Mesenchymal stem cell (in vitro differentiated cells and primary cell): ENCODE data around the gene TMEM138.

Source experiments
- DNase-seq: peaks from one replicate; pipeline ENCODE4 v3.0.0-alpha.2; 2013
- H2AFZ ChIP-seq: one replicate; pipeline ENCODE4 v1.6.1; 2013; ENCODE audit warnings: low read depth, mild to moderate bottlenecking, control low read depth, inconsistent platforms, low read length, moderate library complexity
- H2AK5ac ChIP-seq: 2 replicates; pipeline ENCODE4 v1.6.1; 2013; ENCODE audit warnings: low read length, moderate library complexity, mild to moderate bottlenecking, inconsistent platforms; ENCODE audit not compliant: severe bottlenecking
- H2BK120ac ChIP-seq: one replicate; pipeline ENCODE4 v1.6.1; 2013; ENCODE audit warnings: low read depth, mild to moderate bottlenecking, inconsistent platforms, low read length, moderate library complexity
- H2BK12ac ChIP-seq, 2 experiments: one replicate each; pipeline ENCODE4 v1.6.1; 2013; ENCODE audit warnings: inconsistent platforms in 2 of 2, low read length in 2 of 2, mild to moderate bottlenecking in 2 of 2, moderate library complexity in 2 of 2, control low read depth in 1 of 2
- H2BK15ac ChIP-seq: one replicate; pipeline ENCODE4 v1.6.1; 2013; ENCODE audit warnings: mild to moderate bottlenecking, low read depth, inconsistent platforms; ENCODE audit not compliant: poor library complexity, severe bottlenecking
- H2BK5ac ChIP-seq: 2 replicates; pipeline ENCODE4 v1.6.1; 2013; ENCODE audit warnings: low read depth, mild to moderate bottlenecking, low read length, control low read depth, inconsistent platforms; ENCODE audit not compliant: poor library complexity, severe bottlenecking
- H3K14ac ChIP-seq, 2 experiments: one replicate each; pipeline ENCODE4 v1.6.1; 2013; ENCODE audit warnings: inconsistent platforms in 2 of 2, low read length in 2 of 2, control low read depth in 1 of 2, mild to moderate bottlenecking in 1 of 2, moderate library complexity in 1 of 2
- H3K18ac ChIP-seq, 2 experiments: one replicate each; pipeline ENCODE4 v1.6.1; 2013; ENCODE audit warnings: inconsistent platforms in 2 of 2, low read length in 2 of 2, control low read depth in 1 of 2, low read depth in 1 of 2, mild to moderate bottlenecking in 1 of 2
- H3K23ac ChIP-seq, 2 experiments: one replicate each; pipeline ENCODE4 v1.6.1; 2013; ENCODE audit warnings: inconsistent platforms in 2 of 2, low read length in 2 of 2, mild to moderate bottlenecking in 2 of 2, moderate library complexity in 2 of 2, control low read depth in 1 of 2
- H3K27ac ChIP-seq: 2 replicates; pipeline ENCODE4 v1.5.1; 2013; ENCODE audit warnings: mild to moderate bottlenecking, moderate library complexity, low read length, control low read depth, inconsistent platforms; ENCODE audit not compliant: poor library complexity, severe bottlenecking
- H3K27me3 ChIP-seq, 2 experiments: 2 replicates each; pipeline versions ENCODE4 v1.6.1 to v1.7.0; 2013; ENCODE audit warnings: low read length in 2 of 2, mild to moderate bottlenecking in 2 of 2, moderate library complexity in 2 of 2, control low read depth in 1 of 2, inconsistent platforms in 1 of 2; ENCODE audit not compliant: control insufficient read depth in 1 of 2, insufficient read depth in 1 of 2
- H3K36me3 ChIP-seq, 2 experiments: 2 replicates each; pipeline versions ENCODE4 v1.6.1 to v1.7.0; 2013; ENCODE audit warnings: low read length in 2 of 2, control low read depth in 1 of 2, inconsistent platforms in 1 of 2, low read depth in 1 of 2, mild to moderate bottlenecking in 1 of 2; ENCODE audit not compliant: insufficient read depth in 2 of 2, control insufficient read depth in 1 of 2
- H3K4ac ChIP-seq, 2 experiments: one replicate each; pipeline ENCODE4 v1.6.1; 2013; ENCODE audit warnings: inconsistent platforms in 2 of 2, low read length in 2 of 2, mild to moderate bottlenecking in 2 of 2, moderate library complexity in 2 of 2, control low read depth in 1 of 2, low read depth in 1 of 2
- H3K4me1 ChIP-seq: 2 replicates; pipeline ENCODE4 v1.6.1; 2013; ENCODE audit warnings: low read depth, low read length, control low read depth; ENCODE audit not compliant: control insufficient read depth, insufficient read depth
- H3K4me2 ChIP-seq: 2 replicates; pipeline ENCODE4 v1.6.1; 2013; ENCODE audit warnings: low read length, mild to moderate bottlenecking, inconsistent platforms; ENCODE audit not compliant: poor library complexity, severe bottlenecking
- H3K4me3 ChIP-seq, 2 experiments: 2 replicates each; pipeline versions ENCODE4 v1.5.1 to v1.7.0; 2013; ENCODE audit warnings: low read length in 2 of 2, mild to moderate bottlenecking in 2 of 2, control low read depth in 1 of 2, low read depth in 1 of 2; ENCODE audit not compliant: insufficient read depth in 1 of 2
- H3K79me1 ChIP-seq: replicated peaks from 2 replicates; pipeline ENCODE4 v1.6.1; 2013; ENCODE audit warnings: mild to moderate bottlenecking, control low read depth, low read length, inconsistent platforms; ENCODE audit not compliant: poor library complexity, severe bottlenecking
- H3K9ac ChIP-seq: 2 replicates; pipeline ENCODE4 v1.7.0; 2013; ENCODE audit warnings: mild to moderate bottlenecking, low read length, moderate library complexity
- H3K9me3 ChIP-seq: 2 replicates; pipeline ENCODE4 v1.7.0; 2013; ENCODE audit warnings: mild to moderate bottlenecking, low read length; ENCODE audit not compliant: control insufficient read depth
- H4K8ac ChIP-seq: one replicate; pipeline ENCODE4 v1.6.1; 2013; ENCODE audit warnings: inconsistent platforms, mild to moderate bottlenecking, low read length, moderate library complexity
- H4K91ac ChIP-seq: one replicate; pipeline ENCODE4 v1.6.1; 2013; ENCODE audit warnings: mild to moderate bottlenecking, low read length, inconsistent platforms
- WGBS: methylation state at CpG from one replicate; pipeline ENCODE4 v1.1.7; 2013; ENCODE audit warnings: mixed read lengths; 5-methylcytosine and 5-hydroxymethylcytosine counted together

Gene TMEM138

GRCh38 chr11:61347916-61348461, 14.2 kb upstream of the TMEM138 start:
- Histone ChIP-seq H4K8ac (no peak overlapping the region), H3K18ac (no peak overlapping the region), H3K9me3 (no peaks in the 10 kb centered on the region), H3K4me3 (no peak overlapping the region), H2AK5ac (no peak overlapping the region), H2BK120ac (no peak overlapping the region), H3K27me3 (no peaks in the 10 kb centered on the region), H2BK12ac (no peak overlapping the region), H3K27ac (no peak overlapping the region), H3K36me3 (peaks cover 70 to 83% of the 10 kb centered on the region in 2 experiments), H3K14ac (no peak overlapping the region), H3K4me1 (peaks cover 5% of the 10 kb centered on the region), H3K23ac (no peak overlapping the region), H3K9ac (no peak overlapping the region), H3K4ac (no peak overlapping the region), H2AFZ (no peak overlapping the region), H3K79me1 (no peaks in the 10 kb centered on the region), H4K91ac (no peak overlapping the region), H2BK5ac (no peak overlapping the region), H2BK15ac (no peak overlapping the region), H3K4me2 (no peak overlapping the region)
- DNase-seq: peak; percentile 15
- 76% methylated on average over 10 of the region's 11 CpGs for WGBS

- Histone ChIP-seq H2AFZ (no peak overlapping the region), H3K36me3 (peaks cover 76 to 83% of the 10 kb centered on the region in 2 experiments), H3K4me2 (no peak overlapping the region), H3K9me3 (no peaks in the 10 kb centered on the region), H3K4me1 (peaks cover 3% of the 10 kb centered on the region), H3K79me1 (no peaks in the 10 kb centered on the region), H4K91ac (no peak overlapping the region), H3K27me3 (no peaks in the 10 kb centered on the region), H3K4me3 (no peak overlapping the region), H2BK12ac (no peak overlapping the region), H3K9ac (no peak overlapping the region), H3K27ac (no peak overlapping the region), H3K18ac (no peak overlapping the region), H2BK5ac (no peak overlapping the region), H2AK5ac (no peak overlapping the region), H3K23ac (no peak overlapping the region), H2BK120ac (no peak overlapping the region), H3K4ac (no peak overlapping the region), H3K14ac (no peak overlapping the region), H2BK15ac (no peak overlapping the region), H4K8ac (no peak overlapping the region)
- no peak for DNase-seq
- WGBS: 96% methylated on average over 12 of the region's 12 CpGs
Measured at GRCh38 chr11:61349189-61349751, 12.9 kb upstream of the TMEM138 start.

- no peaks in the 10 kb centered on the region for H3K9me3 ChIP-seq
- H3K27me3 ChIP-seq: no peaks in the 10 kb centered on the region
- no peak overlapping the region for H2BK12ac ChIP-seq
- H4K8ac ChIP-seq: no peak overlapping the region
- H4K91ac ChIP-seq: no peak overlapping the region
- no peak for DNase-seq
- no peak overlapping the region for H3K9ac ChIP-seq
- H3K14ac ChIP-seq: no peak overlapping the region
- no peak overlapping the region for H2AFZ ChIP-seq
- no peak overlapping the region for H3K23ac ChIP-seq
- peaks cover 80 to 81% of the 10 kb centered on the region in 2 experiments for H3K36me3 ChIP-seq
- no peak overlapping the region for H3K27ac ChIP-seq
- no peak overlapping the region for H2AK5ac ChIP-seq
- H3K79me1 ChIP-seq: no peaks in the 10 kb centered on the region
- no peak overlapping the region for H3K4me3 ChIP-seq
- H2BK120ac ChIP-seq: no peak overlapping the region
- H3K4ac ChIP-seq: no peak overlapping the region
- no peak overlapping the region for H3K4me2 ChIP-seq
- WGBS: 97% methylated on average over 10 of the region's 10 CpGs
- no peak overlapping the region for H3K18ac ChIP-seq
- no peak overlapping the region for H2BK5ac ChIP-seq
- H3K4me1 ChIP-seq: peaks cover 3% of the 10 kb centered on the region
- no peak overlapping the region for H2BK15ac ChIP-seq
Measured at GRCh38 chr11:61349916-61350315, 12.3 kb upstream of the TMEM138 start.

- H3K4me2 ChIP-seq: no peak overlapping the region
- H2BK15ac ChIP-seq: no peak overlapping the region
- no peak overlapping the region for H2AFZ ChIP-seq
Measured at GRCh38 chr11:61350336-61350735, 11.8 kb upstream of the TMEM138 start.

More at GRCh38 chr11:61350336-61350735, 11.8 kb upstream of the TMEM138 start:
- Histone ChIP-seq H3K18ac (no peak overlapping the region), H3K9ac (no peak overlapping the region), H3K23ac (no peak overlapping the region), H4K8ac (no peak overlapping the region), H3K9me3 (no peaks in the 10 kb centered on the region), H3K36me3 (peaks cover 76 to 83% of the 10 kb centered on the region in 2 experiments), H2BK120ac (no peak overlapping the region), H2BK12ac (no peak overlapping the region), H3K4me3 (no peak overlapping the region), H2BK5ac (no peak overlapping the region), H3K79me1 (no peaks in the 10 kb centered on the region), H3K4me1 (peaks cover 3% of the 10 kb centered on the region), H3K27ac (no peak overlapping the region), H2AK5ac (no peak overlapping the region), H3K4ac (no peak overlapping the region), H3K27me3 (no peaks in the 10 kb centered on the region), H4K91ac (no peak overlapping the region), H3K14ac (no peak overlapping the region)
- WGBS: 100% methylated on average over 1 of the region's 1 CpG
- DNase-seq: no peak
